ENCODE measurements around the gene GALNT4. TPM values are rescaled to one million over a fixed set of nuclear protein-coding genes. Genes with fewer than 3 reads are reported as not detected.

GALNT4 gene
- total RNA-seq, 2 donors from 2014 or later = 8.2 to 16.6 TPM

DNA sequence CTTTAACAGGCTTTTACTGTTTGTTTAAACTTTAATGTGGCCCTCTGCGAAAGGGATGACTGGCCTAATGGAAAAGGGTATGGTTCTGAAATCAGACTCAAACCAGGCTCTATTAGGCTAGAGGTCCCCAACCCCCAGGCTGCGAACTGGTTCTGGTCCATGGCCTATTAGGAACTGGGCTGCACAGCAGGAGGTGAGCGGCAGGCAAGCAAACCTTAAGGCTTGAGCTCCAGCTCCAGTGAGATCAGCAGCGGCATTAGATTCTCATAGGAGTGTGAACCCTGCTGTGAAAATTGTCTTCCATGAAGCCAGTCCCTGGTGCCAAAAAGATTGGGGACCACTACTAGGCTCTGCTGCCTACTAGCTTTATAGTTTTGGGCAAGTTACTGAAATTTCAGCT is 11.1 kb downstream of the GALNT4 start:
- no peaks in the 10 kb centered on the region for H3K9me3 ChIP-seq
- TF ChIP-seq POLR2A (IDR thresholded peaks at IDR 0.05) = no peak
- TF ChIP-seq, protein P1, sequence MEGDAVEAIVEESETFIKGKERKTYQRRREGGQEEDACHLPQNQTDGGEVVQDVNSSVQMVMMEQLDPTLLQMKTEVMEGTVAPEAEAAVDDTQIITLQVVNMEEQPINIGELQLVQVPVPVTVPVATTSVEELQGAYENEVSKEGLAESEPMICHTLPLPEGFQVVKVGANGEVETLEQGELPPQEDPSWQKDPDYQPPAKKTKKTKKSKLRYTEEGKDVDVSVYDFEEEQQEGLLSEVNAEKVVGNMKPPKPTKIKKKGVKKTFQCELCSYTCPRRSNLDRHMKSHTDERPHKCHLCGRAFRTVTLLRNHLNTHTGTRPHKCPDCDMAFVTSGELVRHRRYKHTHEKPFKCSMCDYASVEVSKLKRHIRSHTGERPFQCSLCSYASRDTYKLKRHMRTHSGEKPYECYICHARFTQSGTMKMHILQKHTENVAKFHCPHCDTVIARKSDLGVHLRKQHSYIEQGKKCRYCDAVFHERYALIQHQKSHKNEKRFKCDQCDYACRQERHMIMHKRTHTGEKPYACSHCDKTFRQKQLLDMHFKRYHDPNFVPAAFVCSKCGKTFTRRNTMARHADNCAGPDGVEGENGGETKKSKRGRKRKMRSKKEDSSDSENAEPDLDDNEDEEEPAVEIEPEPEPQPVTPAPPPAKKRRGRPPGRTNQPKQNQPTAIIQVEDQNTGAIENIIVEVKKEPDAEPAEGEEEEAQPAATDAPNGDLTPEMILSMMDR (IDR thresholded peaks at IDR 0.05) = no peak
- 91 to 96% methylated on average over 4 of the region's 4 CpGs for WGBS, 2 donors
- H3K36me3 ChIP-seq (replicated peaks in 1 of 2; ENCODE audit: insufficient read depth in 1 of 2, low read depth in 2 of 2) = no peaks in the 10 kb centered on the region
- ATAC-seq = no peak
- no peaks in the 10 kb centered on the region for H3K27me3 ChIP-seq
- H3K27ac ChIP-seq = no peak overlapping the region
- H3K4me3 ChIP-seq = no peak overlapping the region
- no peak for DNase-seq
- intact Hi-C loops (cut with DNase I) = no loop called here
- H3K4me1 ChIP-seq = no peaks in the 10 kb centered on the region

DNA sequence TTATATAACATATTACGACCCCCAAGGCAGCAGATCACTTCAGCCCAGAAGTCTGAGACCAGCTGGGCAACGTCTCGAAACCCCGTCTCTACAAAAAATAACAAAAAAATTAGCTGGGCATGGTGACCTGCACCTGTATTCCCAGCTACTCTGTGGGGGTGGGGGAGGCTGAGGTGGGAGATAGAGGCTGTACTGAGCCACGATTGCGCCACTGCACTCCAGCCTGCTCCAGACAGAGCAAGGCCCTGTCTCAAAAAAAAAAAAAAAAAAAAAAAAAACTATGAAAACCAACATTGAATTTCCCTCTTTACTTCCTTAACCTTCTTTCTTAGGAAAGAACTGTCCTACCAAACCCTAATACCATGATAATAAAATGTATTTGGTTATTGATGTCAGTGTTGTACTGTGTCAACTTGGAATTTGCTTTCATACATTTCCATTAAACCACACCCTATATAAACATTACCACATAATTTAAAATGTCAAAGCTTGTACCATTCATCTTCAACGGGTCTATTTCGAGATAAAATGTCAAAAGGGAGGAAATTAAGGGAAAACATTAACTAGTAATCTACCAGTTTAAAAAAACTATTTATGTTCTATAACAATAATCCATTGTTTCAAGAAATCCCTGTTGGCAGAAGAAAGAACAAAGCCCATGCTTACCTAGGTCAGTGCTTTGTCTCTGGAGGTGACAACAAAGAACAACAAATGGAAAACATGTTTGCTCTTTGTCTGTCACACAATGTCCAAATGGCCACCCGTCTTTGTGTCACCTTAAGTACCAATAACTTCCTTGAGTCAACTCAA is 17.4 kb downstream of the GALNT4 start:
- Histone ChIP-seq H3K4me3 (no peak overlapping the region), H3K27ac (peak overlapping the region in 3 of 4 donors; percentile 24 to 74 (median 39)), H3K27me3 (no peaks in the 10 kb centered on the region), H3K4me1 (peaks cover 13% of the 10 kb centered on the region), H3K36me3 (replicated peaks in 1 of 2; ENCODE audit: insufficient read depth in 1 of 2, low read depth in 2 of 2) (no peaks in the 10 kb centered on the region), H3K9me3 (no peaks in the 10 kb centered on the region)
- peak; percentile 83 for ATAC-seq
- intact Hi-C loops (cut with DNase I) = no loop called here
- 44 to 50% methylated on average over 9 of the region's 9 CpGs for WGBS, 2 donors
- peak; percentile 31 to 56 (median 50) for DNase-seq
- TF ChIP-seq, protein P1 (IDR thresholded peaks at IDR 0.05) = no peak
- TF ChIP-seq POLR2A (IDR thresholded peaks at IDR 0.05) = no peak

DNA sequence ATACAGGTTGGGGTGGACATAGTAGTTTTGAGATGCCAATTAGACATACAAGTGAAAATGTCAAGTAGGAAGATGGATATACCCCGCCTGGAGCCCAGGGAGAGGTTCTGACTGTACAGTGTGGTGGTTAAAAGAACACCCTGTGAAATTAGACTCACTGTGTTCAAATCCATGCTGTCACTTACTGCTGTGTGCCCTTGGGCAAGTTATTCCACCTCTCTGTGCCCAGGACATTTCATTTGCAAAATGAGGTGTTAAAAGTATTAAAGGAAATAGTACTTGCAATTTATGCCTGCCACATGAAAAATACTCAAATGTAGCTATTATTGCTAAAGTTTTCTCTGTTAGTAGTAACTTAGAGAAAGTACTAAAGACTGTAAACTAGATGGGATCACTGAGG is 18.5 kb downstream of the GALNT4 start:
- TF ChIP-seq, protein P1 (IDR thresholded peaks at IDR 0.05) = no peak
- no peak for TF ChIP-seq POLR2A (IDR thresholded peaks at IDR 0.05)
- DNase-seq (no peak), ATAC-seq (no peak)
- Histone ChIP-seq H3K27ac (peak overlapping the region in 3 of 4 donors; percentile 24 to 74 (median 39)), H3K27me3 (no peaks in the 10 kb centered on the region), H3K4me1 (peaks cover 13% of the 10 kb centered on the region), H3K4me3 (no peak overlapping the region), H3K9me3 (no peaks in the 10 kb centered on the region), H3K36me3 (replicated peaks in 1 of 2; ENCODE audit: insufficient read depth in 1 of 2, low read depth in 2 of 2) (no peaks in the 10 kb centered on the region)
- intact Hi-C loops (cut with DNase I) = no loop called here
- WGBS, 2 donors = 36 to 37% methylated on average over 1 of the region's 1 CpG

DNA sequence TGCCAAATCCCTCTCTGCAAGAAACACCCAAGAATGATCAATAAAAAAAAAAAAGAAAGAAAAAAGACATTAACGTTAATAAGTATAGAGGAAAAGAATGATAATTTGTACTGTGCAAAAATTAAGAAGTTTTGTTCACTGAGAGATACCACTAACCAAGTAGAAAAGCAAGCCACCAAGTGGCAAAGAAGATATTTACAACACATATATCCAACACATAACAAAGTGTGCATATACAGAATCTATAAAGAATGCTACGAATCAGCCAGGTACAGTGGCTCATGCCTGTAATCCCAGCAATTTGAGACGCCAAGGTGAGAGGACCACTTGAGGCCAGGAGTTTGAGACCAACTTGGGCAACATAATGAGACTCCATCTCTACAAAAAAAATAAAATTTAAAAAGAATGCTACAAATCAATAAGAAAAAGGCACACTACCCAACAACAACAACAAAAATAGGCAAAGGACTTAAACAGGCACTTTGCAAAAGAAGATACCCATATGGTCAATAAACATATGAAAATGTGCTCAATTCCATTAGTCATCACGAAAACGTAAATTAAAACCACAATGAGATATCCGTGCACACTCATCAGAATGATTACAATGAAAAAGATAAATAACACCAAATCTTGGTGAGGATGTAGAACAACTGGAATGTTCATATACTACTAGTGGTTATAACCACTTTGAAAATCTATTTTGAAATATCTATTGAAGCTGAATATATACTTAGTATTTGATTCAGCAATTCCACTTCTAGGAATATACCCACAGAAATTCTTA is 19.8 kb downstream of the GALNT4 start:
- no peaks in the 10 kb centered on the region for H3K36me3 ChIP-seq (replicated peaks in 1 of 2; ENCODE audit: insufficient read depth in 1 of 2, low read depth in 2 of 2)
- H3K9me3 ChIP-seq = no peaks in the 10 kb centered on the region
- intact Hi-C loops (cut with DNase I) = no loop called here
- ATAC-seq = no peak
- no peak for TF ChIP-seq POLR2A (IDR thresholded peaks at IDR 0.05)
- TF ChIP-seq, protein P1 (IDR thresholded peaks at IDR 0.05) = no peak
- no peak overlapping the region for H3K4me3 ChIP-seq
- no peak for DNase-seq
- 84 to 89% methylated on average over 6 of the region's 6 CpGs for WGBS, 2 donors
- H3K4me1 ChIP-seq = peaks cover 13% of the 10 kb centered on the region
- H3K27ac ChIP-seq = no peak overlapping the region
- no peaks in the 10 kb centered on the region for H3K27me3 ChIP-seq

Measured in body of pancreas (tissue), 4 donors.